Omental fat pad (tissue), 4 donors: ENCODE measurements around the gene BMP7. TPM values are rescaled to one million over a fixed set of nuclear protein-coding genes. Genes with fewer than 3 reads are reported as not detected.

Source experiments
- ATAC-seq: fragments of 150-250 bp; one replicate; pipeline ENCODE4 v1.9.1; 2016; ENCODE audit warnings: mild to moderate bottlenecking, moderate library complexity; ENCODE audit not compliant: low FRiP score
- DNase-seq: peaks from one replicate; pipeline ENCODE4 v3.0.0-alpha.2; 2019; ENCODE audit warnings: low spot score
- total RNA-seq, 4 donors: library from RNA; depleted of rRNA; stranded (reverse); fragments of >200 nt; gene quantifications; one replicate each; pipeline ENCODE4 v1.1.0, GENCODE V29; 2016
- TF ChIP-seq, protein P1 (sequence below), 3 donors: fragments of 450-650 bp; IDR thresholded peaks; one replicate each; pipeline ENCODE4 v1.5.1; 2016 to 2017; ENCODE audit warnings: antibody characterized with exemption in 3 of 3, mild to moderate bottlenecking in 3 of 3, moderate library complexity in 2 of 3

The BMP7 gene
- total RNA-seq, 4 donors from 2014 or later: 0.79 to 5.1 (median 1.7) TPM

DNA sequence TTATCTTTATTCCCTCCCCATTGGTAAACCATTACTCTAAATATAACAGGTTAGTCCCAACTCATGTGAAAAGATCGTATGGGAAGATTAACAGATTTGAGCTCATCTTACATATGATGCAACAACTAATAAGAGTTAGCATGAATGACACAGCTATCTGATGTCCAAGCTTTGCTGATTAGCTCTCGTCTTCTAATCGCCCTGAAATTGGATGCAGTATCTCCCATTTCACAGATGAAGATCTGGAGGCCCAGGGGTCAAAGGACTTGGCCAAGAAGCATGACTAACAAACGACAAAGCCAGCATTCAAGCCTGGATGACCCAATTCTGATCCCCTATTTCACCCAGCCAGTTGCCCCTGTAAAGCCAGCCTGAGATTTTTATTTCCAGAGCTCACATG lies 8.4 kb upstream of the BMP7 start:
- no peak for DNase-seq
- TF ChIP-seq, protein P1, sequence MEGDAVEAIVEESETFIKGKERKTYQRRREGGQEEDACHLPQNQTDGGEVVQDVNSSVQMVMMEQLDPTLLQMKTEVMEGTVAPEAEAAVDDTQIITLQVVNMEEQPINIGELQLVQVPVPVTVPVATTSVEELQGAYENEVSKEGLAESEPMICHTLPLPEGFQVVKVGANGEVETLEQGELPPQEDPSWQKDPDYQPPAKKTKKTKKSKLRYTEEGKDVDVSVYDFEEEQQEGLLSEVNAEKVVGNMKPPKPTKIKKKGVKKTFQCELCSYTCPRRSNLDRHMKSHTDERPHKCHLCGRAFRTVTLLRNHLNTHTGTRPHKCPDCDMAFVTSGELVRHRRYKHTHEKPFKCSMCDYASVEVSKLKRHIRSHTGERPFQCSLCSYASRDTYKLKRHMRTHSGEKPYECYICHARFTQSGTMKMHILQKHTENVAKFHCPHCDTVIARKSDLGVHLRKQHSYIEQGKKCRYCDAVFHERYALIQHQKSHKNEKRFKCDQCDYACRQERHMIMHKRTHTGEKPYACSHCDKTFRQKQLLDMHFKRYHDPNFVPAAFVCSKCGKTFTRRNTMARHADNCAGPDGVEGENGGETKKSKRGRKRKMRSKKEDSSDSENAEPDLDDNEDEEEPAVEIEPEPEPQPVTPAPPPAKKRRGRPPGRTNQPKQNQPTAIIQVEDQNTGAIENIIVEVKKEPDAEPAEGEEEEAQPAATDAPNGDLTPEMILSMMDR (IDR thresholded peaks at IDR 0.05): no peak
- ATAC-seq: no peak

DNA sequence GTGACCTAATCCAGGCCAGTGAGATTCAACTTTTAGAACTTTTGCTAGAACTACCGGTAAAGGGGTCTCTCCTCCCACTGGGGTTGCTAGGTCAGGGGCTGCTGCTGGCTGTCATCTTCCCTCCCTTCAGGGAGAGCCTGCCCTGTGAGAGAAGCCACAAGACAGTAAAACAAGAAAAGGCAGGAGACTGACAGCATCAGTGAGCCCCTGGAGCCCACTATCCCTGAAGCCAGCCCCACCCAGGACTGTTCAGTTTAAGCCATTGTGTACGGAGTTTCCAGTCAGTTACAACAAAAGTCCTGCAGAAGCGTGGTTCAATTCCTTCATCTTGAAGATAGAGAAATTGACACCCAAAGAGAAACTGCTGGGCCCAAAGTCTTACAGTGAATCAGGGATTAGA lies 7.9 kb upstream of the BMP7 start:
- TF ChIP-seq, protein P1 (IDR thresholded peaks at IDR 0.05): no peak

DNA sequence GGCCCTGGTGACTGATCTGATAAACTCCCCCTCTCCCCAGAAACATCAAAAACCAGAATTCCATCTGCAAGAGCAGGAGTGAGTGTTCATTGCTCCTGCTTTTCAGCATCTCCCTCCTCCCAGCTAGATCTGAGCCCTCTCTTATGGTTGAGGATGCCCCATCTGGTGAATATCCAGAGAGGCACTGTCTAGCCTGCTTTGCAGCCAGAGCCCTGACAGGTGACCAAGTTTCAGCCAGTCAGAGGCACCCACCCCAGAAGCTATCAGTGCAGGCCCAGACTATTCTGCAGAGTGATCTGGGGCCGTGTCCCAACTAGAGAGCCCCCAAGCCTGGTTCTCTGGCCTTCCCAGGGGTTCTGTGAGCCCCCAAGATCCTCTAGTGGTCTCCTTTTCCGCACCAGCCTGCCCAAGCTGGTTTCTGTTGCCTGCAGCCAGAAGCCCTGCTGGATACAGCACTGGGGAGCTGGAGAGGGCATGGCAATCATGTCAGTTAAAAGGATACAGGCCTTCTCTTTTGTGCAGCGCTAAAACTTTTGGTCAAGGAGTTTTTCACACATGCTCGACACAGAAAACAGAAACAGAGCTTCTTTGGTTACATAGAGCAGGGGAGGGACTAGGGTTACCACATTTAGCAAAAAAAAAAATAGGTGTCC lies 6.6 kb upstream of the BMP7 start:
- DNase-seq (no peak), ATAC-seq (no peak)
- TF ChIP-seq, protein P1 (IDR thresholded peaks at IDR 0.05): no peak

More for the DNA sequence above, 7.9 kb upstream of the BMP7 start:
- DNase-seq (no peak), ATAC-seq (no peak)

DNA sequence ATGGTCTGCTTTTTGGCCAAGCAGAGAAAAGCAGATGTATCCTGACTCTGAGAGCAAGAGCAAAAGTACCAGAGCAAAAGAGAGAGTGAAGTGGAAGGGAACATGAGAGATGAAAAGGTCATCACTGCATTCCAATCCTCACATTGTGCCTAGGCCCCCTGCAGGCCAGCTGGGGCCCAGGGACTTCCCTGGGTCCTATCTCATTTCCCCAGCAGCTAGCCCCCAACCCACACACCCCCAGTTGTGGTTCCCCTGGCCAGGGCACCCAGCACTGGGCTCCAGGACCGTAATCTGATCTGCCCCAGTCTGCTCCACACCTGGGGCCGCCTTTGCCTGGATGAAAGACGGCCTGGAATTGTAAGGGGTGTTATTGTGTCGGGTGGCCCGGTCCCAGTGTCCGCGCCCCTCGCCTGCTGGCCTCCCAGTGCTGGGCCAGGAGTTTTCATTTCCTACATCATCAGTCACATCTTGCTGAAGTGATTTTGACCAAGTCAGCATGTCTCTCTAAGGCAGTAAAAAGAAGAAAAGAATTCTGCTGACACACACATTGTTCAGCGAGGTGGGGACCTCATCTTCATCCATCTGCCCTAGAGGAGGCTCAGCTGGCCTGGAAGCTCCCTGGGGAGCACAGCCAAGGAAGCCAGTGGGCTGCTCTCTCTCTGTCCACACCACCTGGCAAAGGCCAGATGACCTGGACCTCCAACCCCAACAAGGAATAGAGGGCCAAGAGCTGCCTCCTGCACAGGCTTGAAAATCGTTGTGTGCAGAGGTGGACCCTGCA lies 4.0 kb upstream of the BMP7 start:
- DNase-seq: no peak
- TF ChIP-seq, protein P1 (IDR thresholded peaks at IDR 0.05): no peak
- no peak for ATAC-seq

DNA sequence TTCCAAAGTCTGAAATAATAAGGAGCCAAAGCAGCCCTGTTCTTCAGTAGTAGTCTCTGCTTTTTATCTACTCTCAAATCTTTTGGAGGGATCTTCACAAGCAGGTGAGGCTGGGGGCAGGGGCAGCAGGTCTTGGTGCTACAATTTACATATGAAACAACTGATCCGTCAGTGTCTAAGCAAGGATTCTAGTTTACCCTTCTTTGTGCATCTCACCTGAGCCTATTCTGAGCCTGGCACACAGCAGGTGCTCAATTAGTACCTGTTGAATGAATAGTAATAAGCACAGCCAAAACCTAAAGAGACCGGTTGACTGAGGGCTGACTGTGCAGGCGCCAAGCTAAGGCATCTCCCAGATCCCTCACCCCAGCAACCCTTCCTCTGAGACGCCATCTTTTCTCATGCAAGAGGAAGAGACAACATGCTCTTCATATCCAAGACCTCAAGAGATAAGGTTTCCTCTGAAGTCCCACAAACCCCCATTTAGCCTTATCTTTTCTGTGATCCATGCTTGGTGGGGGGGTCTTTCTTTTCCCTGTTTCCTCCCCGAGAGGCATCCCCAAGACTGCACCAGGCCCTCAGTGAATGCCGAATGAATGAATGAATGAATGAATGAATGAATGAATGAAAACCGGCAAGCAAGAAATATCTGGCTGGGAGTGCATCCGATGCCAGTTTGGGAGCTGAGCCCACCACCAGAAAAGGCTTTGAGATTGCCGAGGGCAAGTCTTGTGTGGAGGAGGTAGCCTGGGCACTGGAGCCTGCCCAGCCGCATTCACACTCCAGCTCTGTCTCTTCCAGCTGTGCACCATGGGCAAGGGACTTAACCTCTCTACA lies 2.9 kb upstream of the BMP7 start:
- ATAC-seq (no peak), DNase-seq (no peak)
- TF ChIP-seq, protein P1 (IDR thresholded peaks at IDR 0.05): no peak

DNA sequence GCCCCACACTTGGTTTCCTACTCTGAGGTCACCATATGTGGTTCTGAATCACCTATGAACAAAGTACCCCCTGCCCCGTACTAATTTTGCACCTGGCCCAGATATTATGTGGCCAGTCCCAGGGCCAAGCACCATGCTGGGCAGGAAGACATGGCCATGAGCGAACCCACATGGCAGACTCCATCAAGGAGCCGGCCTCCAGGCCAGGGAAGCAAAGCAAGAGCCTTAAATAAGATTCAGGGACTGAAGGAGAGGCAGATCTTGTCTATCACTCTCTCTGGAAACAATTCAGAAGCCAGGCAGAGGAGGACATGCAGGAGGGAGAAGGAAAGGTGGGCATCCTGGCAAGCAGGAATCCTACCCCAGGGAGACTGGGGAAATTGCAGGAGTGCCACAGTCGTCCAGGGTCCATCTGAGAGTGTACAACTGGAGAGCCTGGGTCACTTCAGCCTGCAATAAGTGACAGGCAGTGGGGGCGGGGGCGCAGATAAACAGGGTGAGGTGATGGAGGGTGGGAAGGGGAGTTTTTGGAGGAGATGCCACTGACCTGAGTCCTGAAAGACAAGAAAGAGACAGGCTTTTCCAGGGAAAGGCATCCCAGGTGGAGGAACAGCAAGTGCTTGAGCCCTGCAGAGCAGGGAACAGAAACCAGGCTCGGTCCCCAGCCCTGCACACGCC lies 2.1 kb upstream of the BMP7 start:
- no peak for ATAC-seq
- no peak for DNase-seq
- TF ChIP-seq, protein P1 (IDR thresholded peaks at IDR 0.05): no peak
